Hepatocyte (in vitro differentiated cells): ENCODE data around the gene PPM1G. TPM values are rescaled to one million over a fixed set of nuclear protein-coding genes. Genes with fewer than 3 reads are reported as not detected.

ENCODE experiments used
- DNase-seq: peaks from one replicate; pipeline ENCODE4 v3.0.0-alpha.2; 2016; ENCODE audit warnings: low spot score
- H2AFZ ChIP-seq: fragments of 200-600 bp; sonication (generic); 2 replicates; pipeline ENCODE4 v1.6.0; 2016; ENCODE audit warnings: antibody characterized with exemption, mild to moderate bottlenecking
- H3K27ac ChIP-seq: fragments of 200-600 bp; sonication (generic); 2 replicates; pipeline ENCODE4 v1.5.1; 2016; ENCODE audit warnings: mild to moderate bottlenecking
- H3K27me3 ChIP-seq: fragments of 200-600 bp; sonication (generic); 2 replicates; pipeline ENCODE4 v1.6.1; 2016
- H3K36me3 ChIP-seq: fragments of 200-600 bp; sonication (generic); replicated peaks from 2 replicates; pipeline ENCODE4 v1.5.1; 2016; ENCODE audit warnings: low read depth; ENCODE audit not compliant: insufficient read depth
- H3K4me1 ChIP-seq: fragments of 200-600 bp; sonication (generic); 2 replicates; pipeline ENCODE4 v1.5.1; 2016; ENCODE audit warnings: mild to moderate bottlenecking, moderate library complexity; ENCODE audit not compliant: insufficient read depth
- H3K4me2 ChIP-seq: fragments of 200-600 bp; sonication (generic); 2 replicates; pipeline ENCODE4 v1.6.0; 2016
- H3K4me3 ChIP-seq: fragments of 200-600 bp; sonication (generic); 2 replicates; pipeline ENCODE4 v1.5.1; 2016; ENCODE audit warnings: mild to moderate bottlenecking
- H3K79me2 ChIP-seq: fragments of 200-600 bp; sonication (generic); 2 replicates; pipeline ENCODE4 v1.6.0; 2017; ENCODE audit warnings: mild to moderate bottlenecking
- H3K9me2 ChIP-seq: fragments of 200-600 bp; sonication (generic); replicated peaks from 2 replicates; pipeline ENCODE4 v1.6.0; 2017; ENCODE audit warnings: mild to moderate bottlenecking; ENCODE audit not compliant: insufficient read depth
- H3K9me3 ChIP-seq: fragments of 200-600 bp; sonication (generic); 2 replicates; pipeline ENCODE4 v1.5.1; 2016; ENCODE audit warnings: low read depth, mild to moderate bottlenecking
- H4K20me1 ChIP-seq: fragments of 200-600 bp; sonication (generic); 2 replicates; pipeline ENCODE4 v1.6.0; 2016; ENCODE audit warnings: mild to moderate bottlenecking; ENCODE audit not compliant: insufficient read depth, poor library complexity, severe bottlenecking
- EZH2 ChIP-seq: fragments of 200-600 bp; sonication (generic); IDR thresholded peaks from 2 replicates; pipeline ENCODE4 v1.6.1; 2016; ENCODE audit warnings: antibody characterized with exemption, mild to moderate bottlenecking, borderline replicate concordance
- EZH2phosphoT487 ChIP-seq: fragments of 200-600 bp; sonication (generic); IDR thresholded peaks from one replicate; pipeline ENCODE4 v1.6.1; 2018; ENCODE audit warnings: antibody characterized with exemption, mild to moderate bottlenecking, low read depth, moderate library complexity; ENCODE audit not compliant: unreplicated experiment, severe bottlenecking
- WGBS: methylation state at CpG from one replicate; pipeline ENCODE4 v1.1.6; 2016; ENCODE audit warnings: low lambda C conversion rate; ENCODE audit errors: missing lambda C conversion rate; 5-methylcytosine and 5-hydroxymethylcytosine counted together
- polyA plus RNA-seq: library from polyadenylated mRNA; unstranded; fragments of >200 nt; fragmentation: Nextera tagmentation; extraction: Ambion mirVana; gene quantifications from 2 replicates; pipeline ENCODE4 v1.2.1, GENCODE V29; 2016
- total RNA-seq: library from RNA; depleted of rRNA; stranded (reverse); fragments of >200 nt; gene quantifications from 2 replicates; pipeline ENCODE4 v1.2.3, GENCODE V29; 2014
- TF ChIP-seq, protein P1 (sequence below): fragments of 200-600 bp; sonication (generic); IDR thresholded peaks from 2 replicates; pipeline ENCODE4 v1.5.1; 2016; ENCODE audit warnings: antibody characterized with exemption, mild to moderate bottlenecking; ENCODE audit not compliant: poor library complexity

PPM1G gene
- total and polyA plus RNA-seq, 2 experiments from 2014 or later, result 60.6 to 65.7 TPM

DNA sequence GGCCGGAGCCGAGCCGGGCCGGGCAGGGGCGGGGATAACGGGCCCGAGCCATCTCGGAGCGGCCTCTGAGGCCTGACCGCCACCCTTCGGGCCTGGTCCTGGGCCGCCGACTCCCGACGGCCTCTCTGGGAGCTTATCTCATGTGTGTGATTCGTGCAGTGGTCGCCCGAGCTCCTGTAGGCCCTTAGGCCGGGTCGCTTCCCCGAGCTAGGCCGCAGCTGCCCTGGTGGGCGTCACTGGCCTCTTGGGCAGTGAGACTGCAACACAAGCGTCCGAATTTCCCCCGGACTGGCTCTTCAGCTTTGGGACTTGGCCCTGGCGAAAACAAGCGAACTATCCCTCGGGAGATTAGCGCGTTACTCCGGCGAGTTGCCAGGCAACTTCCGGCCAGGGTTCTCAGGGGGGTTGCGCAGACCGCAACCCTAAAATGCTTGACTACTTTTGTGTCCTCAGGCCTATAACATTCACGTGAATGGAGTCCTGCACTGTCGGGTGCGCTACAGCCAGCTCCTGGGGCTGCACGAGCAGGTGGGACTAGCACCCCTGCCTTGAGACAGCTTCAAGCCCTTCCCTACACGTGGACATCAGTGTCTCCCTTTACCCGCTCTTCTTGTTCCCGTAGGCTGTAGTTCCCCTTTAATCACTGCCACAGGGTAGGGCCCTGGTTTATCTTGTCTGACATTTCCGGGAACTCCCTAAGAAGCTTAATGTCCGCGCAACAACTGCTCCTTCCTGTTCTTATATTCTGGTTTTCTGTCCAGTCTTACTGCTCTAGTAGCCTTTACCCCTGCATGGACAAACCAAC lies 38.4 kb downstream of the PPM1G start:
- Histone ChIP-seq H3K27ac (peak overlapping the region; percentile 90), H3K9me2 (no peaks in the 10 kb centered on the region), H3K4me2 (peak overlapping the region; percentile 95), H3K79me2 (peaks cover 69% of the 10 kb centered on the region), H3K4me1 (peaks cover 26% of the 10 kb centered on the region), H3K27me3 (no peaks in the 10 kb centered on the region), H2AFZ (peak overlapping the region; percentile 53), H3K9me3 (no peaks in the 10 kb centered on the region), H3K4me3 (peak overlapping the region; percentile 60), H3K36me3 (peaks cover 5% of the 10 kb centered on the region), H4K20me1 (peaks cover 5% of the 10 kb centered on the region)
- TF ChIP-seq EZH2phosphoT487, result no peak
- no peak for TF ChIP-seq EZH2
- TF ChIP-seq, protein P1, sequence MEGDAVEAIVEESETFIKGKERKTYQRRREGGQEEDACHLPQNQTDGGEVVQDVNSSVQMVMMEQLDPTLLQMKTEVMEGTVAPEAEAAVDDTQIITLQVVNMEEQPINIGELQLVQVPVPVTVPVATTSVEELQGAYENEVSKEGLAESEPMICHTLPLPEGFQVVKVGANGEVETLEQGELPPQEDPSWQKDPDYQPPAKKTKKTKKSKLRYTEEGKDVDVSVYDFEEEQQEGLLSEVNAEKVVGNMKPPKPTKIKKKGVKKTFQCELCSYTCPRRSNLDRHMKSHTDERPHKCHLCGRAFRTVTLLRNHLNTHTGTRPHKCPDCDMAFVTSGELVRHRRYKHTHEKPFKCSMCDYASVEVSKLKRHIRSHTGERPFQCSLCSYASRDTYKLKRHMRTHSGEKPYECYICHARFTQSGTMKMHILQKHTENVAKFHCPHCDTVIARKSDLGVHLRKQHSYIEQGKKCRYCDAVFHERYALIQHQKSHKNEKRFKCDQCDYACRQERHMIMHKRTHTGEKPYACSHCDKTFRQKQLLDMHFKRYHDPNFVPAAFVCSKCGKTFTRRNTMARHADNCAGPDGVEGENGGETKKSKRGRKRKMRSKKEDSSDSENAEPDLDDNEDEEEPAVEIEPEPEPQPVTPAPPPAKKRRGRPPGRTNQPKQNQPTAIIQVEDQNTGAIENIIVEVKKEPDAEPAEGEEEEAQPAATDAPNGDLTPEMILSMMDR, result no peak
- 2% methylated on average over 44 of the region's 46 CpGs for WGBS
- DNase-seq, result peak; percentile 58

DNA sequence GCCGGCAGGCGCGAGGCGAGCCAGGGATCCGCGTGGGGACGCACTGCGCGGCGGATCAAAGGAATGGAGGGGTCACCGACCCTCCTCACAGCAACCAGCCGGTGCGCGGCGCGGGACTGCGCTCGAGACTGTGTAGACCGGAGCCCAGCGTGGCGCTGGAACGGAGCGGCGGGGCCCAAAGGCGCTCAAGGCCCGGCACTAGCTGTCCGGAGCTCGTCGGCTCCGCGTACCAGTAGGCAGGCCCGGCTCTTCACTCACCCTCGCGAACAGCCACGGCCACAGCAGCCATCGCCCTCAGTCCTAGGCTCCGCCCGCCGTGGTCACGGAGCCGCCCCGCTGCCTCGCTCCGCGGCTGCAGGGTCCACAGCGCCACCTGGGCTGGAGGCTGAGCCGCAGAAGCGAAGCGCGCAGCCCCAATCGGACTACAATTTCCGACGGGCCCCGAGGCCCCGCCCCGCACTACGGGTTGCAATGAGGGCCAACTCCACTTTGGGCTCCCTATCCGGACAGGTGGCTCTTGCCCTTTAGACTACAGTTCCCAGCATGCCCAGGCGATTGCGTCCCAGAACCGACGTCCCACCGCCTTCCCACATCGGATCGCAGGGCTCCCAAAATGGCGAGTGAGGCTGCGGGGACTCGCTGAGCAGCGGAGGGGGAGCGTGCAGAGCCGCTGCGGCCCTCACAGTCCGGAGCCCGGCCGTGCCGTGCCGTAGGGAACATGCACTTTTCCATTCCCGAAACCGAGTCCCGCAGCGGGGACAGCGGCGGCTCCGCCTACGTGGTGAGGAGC lies 39.2 kb downstream of the PPM1G start, which contains the start of the genes EIF2B4 and SNX17:
TSS of gene EIF2B4 (minus strand) at position 313 of the 790 bp plus-strand sequence. CDS start at position 289, 24 bp downstream.
TSS of gene SNX17 (plus strand) at position 591 of the 790 bp plus-strand sequence. CDS start at position 719, 128 bp downstream.
- DNase-seq, result peak; percentile 99
- Histone ChIP-seq H3K79me2 (peaks cover 64% of the 10 kb centered on the region), H3K27me3 (no peaks in the 10 kb centered on the region), H3K9me2 (no peaks in the 10 kb centered on the region), H3K9me3 (no peaks in the 10 kb centered on the region), H2AFZ (peak within 1 kb of the TSS; percentile 83), H4K20me1 (peaks cover 5% of the 10 kb centered on the region), H3K4me1 (peaks cover 26% of the 10 kb centered on the region), H3K4me3 (peak within 1 kb of the TSS; percentile 78), H3K36me3 (peaks cover 5% of the 10 kb centered on the region), H3K4me2 (peak within 1 kb of the TSS; percentile 97), H3K27ac (peak within 1 kb of the TSS; percentile 90)
- no peak for TF ChIP-seq EZH2phosphoT487
- no peak for TF ChIP-seq EZH2
- TF ChIP-seq, protein P1, result peak; percentile 91
- WGBS, result under 1% methylated on average over 85 of the region's 85 CpGs

- Histone ChIP-seq H2AFZ (peak overlapping the region; percentile 83), H4K20me1 (peaks cover 5% of the 10 kb centered on the region), H3K4me2 (peak overlapping the region; percentile 97), H3K27me3 (no peaks in the 10 kb centered on the region), H3K4me1 (peaks cover 26% of the 10 kb centered on the region), H3K79me2 (peaks cover 60% of the 10 kb centered on the region), H3K4me3 (peak overlapping the region; percentile 78), H3K9me2 (no peaks in the 10 kb centered on the region), H3K27ac (peak overlapping the region; percentile 87), H3K36me3 (peaks cover 5% of the 10 kb centered on the region), H3K9me3 (no peaks in the 10 kb centered on the region)
- 5% methylated on average over 18 of the region's 18 CpGs for WGBS
- TF ChIP-seq, protein P1, result no peak
- TF ChIP-seq EZH2, result no peak
- DNase-seq, result no peak
These were observed 39.8 kb downstream of the PPM1G start for GRCh38 chr2:27369471-27370025.
